ENCODE results near the gene TMEM201. TPM values are rescaled to one million over a fixed set of nuclear protein-coding genes. Genes with fewer than 3 reads are reported as not detected.

TMEM201 gene
- total RNA-seq, 1 donor from 2014 or later = 14.4 TPM

- DNase-seq = no peak
Measured at GRCh38 chr1:9600861-9601834, 12.4 kb downstream of the TMEM201 start.

GRCh38 chr1:9601942-9602793, 13.5 kb downstream of the TMEM201 start:
- DNase-seq = no peak

- DNase-seq = no peak
Measured at GRCh38 chr1:9602794-9603167, 14.1 kb downstream of the TMEM201 start.

GRCh38 chr1:9603307-9603706, 14.6 kb downstream of the TMEM201 start:
- no peak for DNase-seq

- no peak for DNase-seq
Measured at GRCh38 chr1:9603766-9604753, 15.3 kb downstream of the TMEM201 start.

- no peak for DNase-seq
Measured at GRCh38 chr1:9604836-9605235, 16.1 kb downstream of the TMEM201 start.

- no peak for DNase-seq
Measured at GRCh38 chr1:9605946-9606455, 17.3 kb downstream of the TMEM201 start.

GRCh38 chr1:9606458-9606857, 17.7 kb downstream of the TMEM201 start:
- DNase-seq = no peak

- DNase-seq = no peak
Measured at GRCh38 chr1:9606948-9607347, 18.2 kb downstream of the TMEM201 start.

GRCh38 chr1:9607352-9607751, 18.6 kb downstream of the TMEM201 start:
- DNase-seq = no peak

GRCh38 chr1:9609998-9610397, 21.3 kb downstream of the TMEM201 start:
- DNase-seq = no peak

GRCh38 chr1:9610548-9610947, 21.8 kb downstream of the TMEM201 start:
- no peak for DNase-seq

GRCh38 chr1:9611716-9612115, 23.0 kb downstream of the TMEM201 start:
- DNase-seq = no peak

GRCh38 chr1:9612162-9612845, 23.6 kb downstream of the TMEM201 start:
- DNase-seq = no peak

GRCh38 chr1:9612871-9613624, 24.3 kb downstream of the TMEM201 start:
- DNase-seq = no peak

GRCh38 chr1:9613625-9614299, 25.1 kb downstream of the TMEM201 start:
- DNase-seq = no peak

GRCh38 chr1:9615316-9616063, 26.8 kb downstream of the TMEM201 start:
- peak; percentile 40 for DNase-seq

GRCh38 chr1:9618909-9619679, 30.4 kb downstream of the TMEM201 start:
- DNase-seq = no peak

All from tongue (tissue), 2 donors.